Activated naive CD4-positive, alpha-beta T cell treated with anti-CD3 and anti-CD28 coated beads for 36 hours (primary cell): ENCODE data around the gene NXPH1. TPM values are rescaled to one million over a fixed set of nuclear protein-coding genes. Genes with fewer than 3 reads are reported as not detected.
A peak's percentile ranks its signal among the peaks of the same experiment; 100 is the strongest.

ENCODE experiments used
- CTCF ChIA-PET: fragments of 350-600 bp; sonication (Branson Sonifier 250); formaldehyde crosslinking; loops from one replicate; lab custom pipeline; 2021; ENCODE audit warnings: antibody characterized with exemption; lab: Charles Lee
- DNase-seq: peaks from one replicate; pipeline ENCODE4 v3.0.0-alpha.2; 2020
- H3K27ac Mint-ChIP-seq: one replicate; pipeline ENCODE4 v1.8.0; 2021; ENCODE audit warnings: mild to moderate bottlenecking, mixed read lengths
- H3K27me3 Mint-ChIP-seq: one replicate; pipeline ENCODE4 v1.8.0; 2021; ENCODE audit warnings: low read depth, mixed read lengths
- H3K36me3 Mint-ChIP-seq: one replicate; pipeline ENCODE4 v1.8.0; 2021; ENCODE audit warnings: low read depth, mixed read lengths
- H3K4me1 Mint-ChIP-seq: one replicate; pipeline ENCODE4 v1.8.0; 2021; ENCODE audit warnings: low read depth, mixed read lengths
- H3K4me3 Mint-ChIP-seq: one replicate; pipeline ENCODE4 v1.8.0; 2021; ENCODE audit warnings: mild to moderate bottlenecking, moderate library complexity, mixed read lengths
- H3K9me3 Mint-ChIP-seq: one replicate; pipeline ENCODE4 v1.8.0; 2021; ENCODE audit warnings: mixed read lengths
- intact Hi-C: fragments of 100-400 bp; cut with micrococcal nuclease; formaldehyde crosslinking; loops from one replicate; pipeline ENCODE4 v1.15.1; 2023
- total RNA-seq, 2 experiments: library from RNA; stranded (reverse); gene quantifications; one replicate each; pipeline ENCODE4 v1.2.3, GENCODE V29; 2021

NXPH1 gene
- total RNA-seq, 2 experiments from 2014 or later, result not detected

- no peak for DNase-seq
- Mint-ChIP-seq H3K27ac (no peak overlapping the region), H3K27me3 (peaks cover 3% of the 10 kb centered on the region), H3K9me3 (no peaks in the 10 kb centered on the region), H3K36me3 (no peaks in the 10 kb centered on the region), H3K4me3 (no peak overlapping the region), H3K4me1 (no peaks in the 10 kb centered on the region)
- intact Hi-C loops, result no loop called here
- CTCF ChIA-PET, result no interaction called here
Observed at GRCh38 chr7:8413600-8413999, 19.8 kb upstream of the NXPH1 start.

DNA sequence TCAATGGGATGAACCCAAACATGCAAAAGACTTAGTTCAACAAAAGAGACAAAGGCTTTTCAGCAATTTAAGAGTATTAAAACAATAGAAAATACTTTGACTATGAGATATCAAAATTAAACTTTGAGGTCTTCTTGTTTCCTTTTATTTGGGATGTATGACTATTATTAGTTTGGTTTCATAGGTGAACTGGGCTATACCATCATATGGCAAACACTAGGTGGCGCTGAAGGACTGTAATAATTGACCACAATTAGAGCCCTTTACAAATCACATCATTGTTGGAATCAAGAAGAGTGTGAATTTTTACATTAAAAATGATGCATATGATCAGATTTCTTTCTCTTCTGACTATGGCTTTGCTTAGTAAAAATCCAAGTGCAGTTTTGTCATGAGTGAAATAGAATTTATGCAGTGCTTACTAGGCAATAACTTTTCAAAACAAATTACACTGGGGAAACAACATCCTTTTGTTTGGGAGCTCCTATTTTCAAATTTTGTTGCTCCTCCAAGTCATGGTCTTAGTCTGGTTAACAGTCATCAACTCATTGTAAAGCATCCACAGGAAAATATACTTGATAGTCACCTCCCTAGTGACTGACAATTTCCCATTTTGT lies 14.7 kb upstream of the NXPH1 start:
- H3K36me3 Mint-ChIP-seq, result no peaks in the 10 kb centered on the region
- H3K9me3 Mint-ChIP-seq, result no peaks in the 10 kb centered on the region
- H3K4me3 Mint-ChIP-seq, result no peak overlapping the region
- H3K27me3 Mint-ChIP-seq, result no peaks in the 10 kb centered on the region
- H3K27ac Mint-ChIP-seq, result no peak overlapping the region
- CTCF ChIA-PET, result interaction anchor here (1.3 to 1.6 kb wide), 5 partner anchors 14 to 1994 kb away, joined by 3 to 5 read pairs (median 5); no protein-coding TSS in a partner anchor
- H3K4me1 Mint-ChIP-seq, result no peaks in the 10 kb centered on the region
- peak; percentile 63 for DNase-seq
- intact Hi-C loops, result loop anchor here (1.0 kb wide), 1 partner anchor 306 kb away; no protein-coding TSS in a partner anchor

DNA sequence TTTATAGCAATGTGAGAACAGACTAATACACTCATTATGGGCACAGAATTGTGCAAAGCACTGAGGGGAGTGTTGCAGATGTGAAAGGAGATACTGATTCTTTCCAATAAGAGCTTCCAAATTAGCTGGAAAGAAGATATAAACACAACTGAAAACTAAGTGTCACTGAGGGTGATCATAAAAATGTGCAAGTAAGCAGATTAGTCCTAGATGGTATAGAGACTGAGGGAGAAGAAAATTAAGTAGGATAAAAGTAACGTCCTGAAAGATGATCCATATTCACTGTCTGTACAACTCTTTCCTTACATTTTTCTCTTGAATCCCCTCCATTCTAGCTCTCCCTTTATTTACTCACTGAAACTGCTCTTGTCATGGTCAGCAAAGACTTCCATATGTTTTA lies 11.2 kb upstream of the NXPH1 start:
- Mint-ChIP-seq H3K36me3 (no peaks in the 10 kb centered on the region), H3K27me3 (peaks cover 3% of the 10 kb centered on the region), H3K4me3 (no peak overlapping the region), H3K27ac (no peak overlapping the region), H3K9me3 (no peaks in the 10 kb centered on the region), H3K4me1 (no peaks in the 10 kb centered on the region)
- intact Hi-C loops, result no loop called here
- DNase-seq, result no peak
- CTCF ChIA-PET, result interaction anchor here (1.2 to 1.5 kb wide), 2 partner anchors 16 to 85 kb away, joined by 3 read pairs; no protein-coding TSS in a partner anchor

GRCh38 chr7:8423057-8423456 lies 10.4 kb upstream of the NXPH1 start:
- no peak for DNase-seq
- Mint-ChIP-seq H3K27me3 (peaks cover 3% of the 10 kb centered on the region), H3K9me3 (no peaks in the 10 kb centered on the region), H3K4me1 (no peaks in the 10 kb centered on the region), H3K27ac (no peak overlapping the region), H3K36me3 (no peaks in the 10 kb centered on the region), H3K4me3 (no peak overlapping the region)
- CTCF ChIA-PET, result no interaction called here
- intact Hi-C loops, result no loop called here

DNA sequence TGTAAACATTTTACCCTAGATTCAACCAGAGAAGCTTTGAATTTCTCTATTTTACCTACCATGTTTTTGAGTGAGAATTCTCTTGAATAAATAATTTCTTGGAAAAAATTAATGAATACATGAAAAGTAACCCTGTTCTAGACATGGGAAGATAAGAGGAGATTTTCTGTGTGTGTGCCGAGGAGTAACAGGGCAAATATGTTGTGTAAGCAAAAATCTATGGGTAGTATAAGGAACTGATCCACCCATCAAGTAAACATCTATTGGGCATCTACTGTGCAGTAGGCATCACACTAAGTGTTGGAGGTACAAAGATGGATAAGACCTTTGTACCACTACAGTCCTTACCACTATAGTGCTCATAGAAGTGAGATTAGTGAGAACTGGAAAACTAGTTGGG lies 8.2 kb upstream of the NXPH1 start:
- H3K9me3 Mint-ChIP-seq, result no peaks in the 10 kb centered on the region
- H3K4me1 Mint-ChIP-seq, result no peaks in the 10 kb centered on the region
- no peak for DNase-seq
- H3K36me3 Mint-ChIP-seq, result no peaks in the 10 kb centered on the region
- intact Hi-C loops, result no loop called here
- no peak overlapping the region for H3K4me3 Mint-ChIP-seq
- no peak overlapping the region for H3K27ac Mint-ChIP-seq
- CTCF ChIA-PET, result no interaction called here
- H3K27me3 Mint-ChIP-seq, result peaks cover 8% of the 10 kb centered on the region

GRCh38 chr7:8430643-8431042 lies 2.8 kb upstream of the NXPH1 start:
- peaks cover 19% of the 10 kb centered on the region for H3K4me1 Mint-ChIP-seq
- CTCF ChIA-PET, result no interaction called here
- DNase-seq, result no peak
- H3K36me3 Mint-ChIP-seq, result no peaks in the 10 kb centered on the region
- H3K27me3 Mint-ChIP-seq, result peaks cover 41% of the 10 kb centered on the region
- H3K9me3 Mint-ChIP-seq, result no peaks in the 10 kb centered on the region
- H3K4me3 Mint-ChIP-seq, result no peak overlapping the region
- no peak overlapping the region for H3K27ac Mint-ChIP-seq
- intact Hi-C loops, result no loop called here

- peaks cover 30% of the 10 kb centered on the region for H3K4me1 Mint-ChIP-seq
- intact Hi-C loops, result loop anchor here (1.0 to 5.0 kb wide), 2 partner anchors 8 to 1978 kb away; no protein-coding TSS in a partner anchor
- no peaks in the 10 kb centered on the region for H3K9me3 Mint-ChIP-seq
- no peak overlapping the region for H3K27ac Mint-ChIP-seq
- H3K27me3 Mint-ChIP-seq, result peaks cover 75% of the 10 kb centered on the region
- CTCF ChIA-PET, result no interaction called here
- H3K36me3 Mint-ChIP-seq, result no peaks in the 10 kb centered on the region
- no peak overlapping the region for H3K4me3 Mint-ChIP-seq
- no peak for DNase-seq
Observed at GRCh38 chr7:8434290-8435002, 1.0 kb downstream of the NXPH1 start.

DNA sequence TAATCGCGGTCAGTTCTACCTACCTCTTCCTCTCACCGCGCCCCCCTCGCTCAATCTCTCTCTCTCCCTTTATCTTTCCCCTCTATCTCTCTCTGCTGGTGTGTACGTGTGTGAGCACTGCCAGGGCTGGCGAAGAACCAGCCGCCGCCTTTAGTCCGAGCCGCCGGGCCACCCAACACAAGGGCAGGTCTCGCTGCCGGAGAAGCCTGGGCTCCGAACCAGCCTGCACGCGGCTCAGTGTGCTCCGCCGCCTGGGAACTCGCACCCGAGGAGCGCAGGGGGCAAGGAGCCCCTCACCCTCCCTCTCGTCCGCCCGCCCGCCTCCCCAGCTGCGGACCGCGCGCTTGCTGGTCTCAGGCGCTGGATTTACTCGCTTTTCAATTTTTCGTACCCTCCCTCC lies 1.7 kb downstream of the NXPH1 start:
- Mint-ChIP-seq H3K4me1 (peaks cover 30% of the 10 kb centered on the region), H3K27me3 (peaks cover 78% of the 10 kb centered on the region), H3K36me3 (no peaks in the 10 kb centered on the region), H3K9me3 (no peaks in the 10 kb centered on the region), H3K4me3 (no peak overlapping the region), H3K27ac (no peak overlapping the region)
- intact Hi-C loops, result loop anchor here (5.0 kb wide), 1 partner anchor 1977 kb away; no protein-coding TSS in a partner anchor
- CTCF ChIA-PET, result no interaction called here
- DNase-seq, result no peak

DNA sequence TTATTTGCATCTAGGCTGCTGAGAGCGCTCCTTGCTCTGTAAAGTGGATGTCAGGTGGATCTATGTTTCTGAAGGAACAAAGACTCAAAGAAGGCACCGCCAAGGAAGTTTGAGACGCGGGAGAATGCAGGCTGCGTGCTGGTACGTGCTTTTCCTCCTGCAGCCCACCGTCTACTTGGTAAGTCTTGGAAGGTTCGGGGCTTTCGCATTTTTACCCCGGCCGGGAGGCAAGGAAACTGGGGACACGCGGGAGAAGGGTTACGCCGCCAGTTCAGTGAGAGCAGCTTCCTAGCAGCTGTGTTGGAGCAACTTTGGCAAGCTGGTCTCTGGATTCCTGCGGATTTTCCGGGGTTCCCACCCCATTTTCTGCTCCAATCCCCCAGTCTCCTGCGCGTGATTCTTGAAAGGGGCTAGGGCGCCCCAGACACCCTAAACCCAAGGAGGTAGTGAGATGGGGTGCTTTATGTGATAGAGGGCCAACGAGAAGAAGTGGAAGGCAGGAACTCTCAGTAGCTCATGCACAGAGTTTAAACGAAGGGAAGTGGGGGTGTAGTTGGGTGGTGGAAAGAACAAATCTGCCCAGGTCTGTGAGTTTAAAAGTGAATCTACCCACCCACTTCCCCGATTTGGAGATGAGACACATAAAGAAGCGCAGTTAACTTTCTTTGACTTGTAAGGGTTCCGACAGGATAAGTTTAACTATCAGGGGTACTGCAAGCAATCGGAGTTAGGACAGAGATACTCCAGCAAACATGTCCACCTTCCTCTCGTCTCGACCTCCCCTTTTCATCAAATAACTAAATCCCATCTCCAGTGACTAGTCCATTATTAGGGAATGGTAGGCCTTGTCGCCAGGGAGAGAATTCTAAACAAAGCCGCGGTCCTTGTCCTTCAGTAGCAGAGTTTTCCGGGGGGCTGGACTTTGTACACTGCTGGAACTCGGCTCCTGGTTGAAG lies 2.5 kb downstream of the NXPH1 start:
- CTCF ChIA-PET, result interaction anchor here (0.5 to 1.0 kb wide), 4 partner anchors 17 to 833 kb away, joined by 3 to 6 read pairs (median 4); no protein-coding TSS in a partner anchor
- Mint-ChIP-seq H3K27ac (no peak overlapping the region), H3K4me3 (no peak overlapping the region), H3K9me3 (no peaks in the 10 kb centered on the region), H3K27me3 (peaks cover 84% of the 10 kb centered on the region), H3K36me3 (no peaks in the 10 kb centered on the region), H3K4me1 (peaks cover 30% of the 10 kb centered on the region)
- intact Hi-C loops, result loop anchor here (5.0 kb wide), 1 partner anchor 1976 kb away; no protein-coding TSS in a partner anchor
- no peak for DNase-seq

- intact Hi-C loops, result loop anchor here (1.0 to 5.0 kb wide), 2 partner anchors 287 to 1975 kb away; no protein-coding TSS in a partner anchor
- H3K27ac Mint-ChIP-seq, result no peak overlapping the region
- peaks cover 30% of the 10 kb centered on the region for H3K4me1 Mint-ChIP-seq
- CTCF ChIA-PET, result interaction anchor here (0.5 to 0.7 kb wide), 3 partner anchors 14 to 832 kb away, joined by 3 read pairs; no protein-coding TSS in a partner anchor
- peak; percentile 71 for DNase-seq
- H3K36me3 Mint-ChIP-seq, result no peaks in the 10 kb centered on the region
- no peak overlapping the region for H3K4me3 Mint-ChIP-seq
- H3K9me3 Mint-ChIP-seq, result no peaks in the 10 kb centered on the region
- H3K27me3 Mint-ChIP-seq, result peaks cover 89% of the 10 kb centered on the region
Observed at GRCh38 chr7:8436965-8437364, 3.6 kb downstream of the NXPH1 start.

- H3K27ac Mint-ChIP-seq, result no peak overlapping the region
- H3K27me3 Mint-ChIP-seq, result peaks cover 91% of the 10 kb centered on the region
- no peaks in the 10 kb centered on the region for H3K36me3 Mint-ChIP-seq
- intact Hi-C loops, result loop anchor here (1.0 to 5.0 kb wide), 2 partner anchors 287 to 1975 kb away; no protein-coding TSS in a partner anchor
- CTCF ChIA-PET, result interaction anchor here (1.2 kb wide), 2 partner anchors 10 to 18 kb away, joined by 3 to 5 read pairs; no protein-coding TSS in a partner anchor
- H3K4me1 Mint-ChIP-seq, result peaks cover 28% of the 10 kb centered on the region
- no peak overlapping the region for H3K4me3 Mint-ChIP-seq
- H3K9me3 Mint-ChIP-seq, result no peaks in the 10 kb centered on the region
- no peak for DNase-seq
Observed at GRCh38 chr7:8437606-8438005, 4.2 kb downstream of the NXPH1 start.

GRCh38 chr7:8440670-8441069 lies 7.3 kb downstream of the NXPH1 start:
- Mint-ChIP-seq H3K9me3 (peaks cover 2% of the 10 kb centered on the region), H3K36me3 (peaks cover 1% of the 10 kb centered on the region), H3K4me3 (no peak overlapping the region), H3K27ac (no peak overlapping the region), H3K27me3 (peaks cover 88% of the 10 kb centered on the region), H3K4me1 (peaks cover 18% of the 10 kb centered on the region)
- no peak for DNase-seq
- intact Hi-C loops, result no loop called here
- CTCF ChIA-PET, result no interaction called here
